SKM-1 treated with dmso at 0.1 percent for 144 hours (cell line): ENCODE measurements around the gene SCN3B.

Experiments used
- DNase-seq: peaks from one replicate; lab custom pipeline; 2025; ENCODE audit not compliant: unreplicated experiment; lab: John Stamatoyannopoulos, UW

Gene SCN3B

DNA sequence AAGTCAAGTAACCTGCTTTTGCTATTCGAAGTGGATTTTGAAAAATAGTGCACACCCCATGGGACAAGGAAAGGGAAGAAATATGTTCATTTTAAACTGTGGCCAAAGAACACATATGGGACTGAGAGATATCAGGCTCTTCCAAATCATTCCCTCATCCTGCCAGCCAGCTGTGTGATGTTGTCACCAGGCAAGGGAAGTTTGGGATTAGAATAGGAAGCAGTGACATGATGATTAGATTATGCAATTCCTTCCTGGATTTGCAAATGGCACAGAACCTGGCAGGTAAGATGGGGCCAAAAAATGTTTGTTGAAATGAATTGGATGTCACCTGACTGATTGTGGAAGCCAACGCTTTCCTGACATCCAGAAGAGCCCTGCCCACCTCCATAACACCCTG, 4.9 kb upstream of the SCN3B start:
- no peak for DNase-seq

GRCh38 chr11:123653827-123654565, 428 bp downstream of the SCN3B start:
- no peak for DNase-seq

DNA sequence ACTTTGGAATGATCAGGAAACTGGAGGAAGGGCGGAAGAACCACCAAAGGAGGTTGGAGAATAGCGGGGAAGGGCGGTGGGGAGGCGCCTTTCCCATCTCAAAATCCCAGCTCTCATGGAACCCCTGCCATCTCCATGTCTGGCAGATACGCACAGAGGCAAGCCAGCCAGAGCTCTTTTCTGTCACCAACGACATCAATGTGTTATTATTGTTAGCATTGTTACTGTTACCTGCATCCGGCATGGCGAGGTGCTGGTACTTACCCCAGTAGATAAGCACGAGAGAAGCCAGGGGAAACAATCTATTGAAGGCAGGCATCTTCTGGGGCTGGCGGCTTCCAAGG, 969 bp downstream of the SCN3B start:
- DNase-seq: no peak

- DNase-seq: no peak
Measured at GRCh38 chr11:123652599-123652998, 1.8 kb downstream of the SCN3B start.

DNA sequence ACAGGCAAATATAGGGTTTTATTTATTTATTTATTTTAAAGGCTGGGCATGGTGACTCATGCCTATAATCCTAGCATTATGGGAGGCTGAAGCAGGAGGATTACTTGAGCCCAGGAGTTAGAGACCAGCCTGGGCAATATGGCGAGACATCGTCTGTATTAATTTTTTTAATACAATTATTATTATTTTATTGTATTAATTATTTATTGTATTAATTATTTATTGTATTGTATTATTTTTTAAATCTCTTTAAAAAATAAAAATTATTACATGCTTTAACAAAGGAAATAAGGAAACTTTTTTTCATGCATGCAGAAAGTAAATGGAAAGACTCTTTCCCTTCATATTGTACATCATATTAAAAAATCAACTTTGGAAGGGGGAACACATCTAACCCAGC, 3.5 kb downstream of the SCN3B start:
- DNase-seq: no peak

GRCh38 chr11:123645286-123645975, 9.0 kb downstream of the SCN3B start:
- no peak for DNase-seq

DNA sequence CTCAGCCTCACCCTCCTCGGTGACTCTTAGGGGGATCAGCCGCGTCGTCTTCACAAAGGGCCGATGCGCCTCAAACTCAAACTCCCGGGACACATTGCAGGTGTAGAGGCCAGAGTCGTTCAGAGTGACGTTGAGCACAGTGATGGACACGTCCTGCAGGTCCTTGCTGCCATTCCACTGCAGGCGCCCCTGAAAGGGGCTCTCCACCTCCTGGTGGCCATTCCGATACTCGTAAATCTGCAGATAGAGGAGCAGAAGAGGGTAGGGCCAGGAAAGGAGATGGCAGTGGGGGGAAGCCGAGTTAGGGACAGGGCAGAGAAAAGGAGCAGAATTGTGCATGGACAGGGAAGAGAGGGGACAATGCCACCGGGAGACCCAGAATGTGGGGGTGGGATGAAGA, 12.0 kb downstream of the SCN3B start:
- no peak for DNase-seq

DNA sequence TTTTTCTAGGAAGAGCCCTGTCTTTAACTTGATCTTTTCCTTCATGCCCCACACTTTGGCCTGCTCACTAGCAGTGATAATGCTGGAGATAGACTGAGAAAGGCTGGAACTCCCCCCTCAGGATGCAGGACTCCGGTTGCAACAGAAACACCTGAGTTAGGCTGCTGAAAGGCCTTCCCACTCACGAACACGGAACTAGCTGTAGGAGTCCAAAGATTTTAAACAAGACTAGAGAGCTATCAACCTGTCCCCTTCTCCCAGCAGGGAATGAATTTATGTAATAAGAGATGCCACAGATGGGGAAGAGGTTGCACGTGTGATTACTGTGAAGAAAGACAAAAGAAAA, 13.0 kb downstream of the SCN3B start:
- DNase-seq: no peak

GRCh38 chr11:123640677-123641494, 13.5 kb downstream of the SCN3B start:
- DNase-seq: peak; percentile 50

- no peak for DNase-seq
Measured at GRCh38 chr11:123640029-123640428, 14.4 kb downstream of the SCN3B start.

DNA sequence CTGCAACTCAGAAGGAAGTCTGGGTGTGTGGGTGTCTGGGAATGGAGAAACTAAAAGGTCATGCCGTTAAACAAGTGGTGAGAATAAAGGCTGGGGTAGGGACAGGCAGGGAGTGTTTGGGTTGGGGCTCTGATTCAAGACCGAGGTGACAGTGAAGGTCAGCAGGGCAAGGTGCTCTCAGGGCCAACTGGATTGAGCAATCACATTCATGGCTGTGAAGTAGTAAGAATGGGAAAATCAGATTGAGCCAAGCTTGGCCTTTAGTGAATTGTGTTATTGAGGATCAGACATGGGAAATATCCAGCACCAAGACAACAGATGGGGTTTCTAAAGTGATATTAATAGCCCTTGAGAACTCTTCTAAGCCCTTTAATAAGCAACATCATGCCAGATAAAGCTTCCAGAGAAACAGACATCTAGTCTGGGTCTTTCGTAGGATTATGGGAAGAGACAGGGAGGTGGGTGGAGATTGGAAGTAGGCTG, 24.3 kb downstream of the SCN3B start:
- no peak for DNase-seq

- DNase-seq: no peak
Measured at GRCh38 chr11:123628936-123629683, 25.3 kb downstream of the SCN3B start.

- no peak for DNase-seq
Measured at GRCh38 chr11:123624974-123625373, 29.4 kb downstream of the SCN3B start.

GRCh38 chr11:123622576-123622975, 31.8 kb downstream of the SCN3B start:
- DNase-seq: no peak

- no peak for DNase-seq
Measured at GRCh38 chr11:123616505-123617198, 37.8 kb downstream of the SCN3B start.

DNA sequence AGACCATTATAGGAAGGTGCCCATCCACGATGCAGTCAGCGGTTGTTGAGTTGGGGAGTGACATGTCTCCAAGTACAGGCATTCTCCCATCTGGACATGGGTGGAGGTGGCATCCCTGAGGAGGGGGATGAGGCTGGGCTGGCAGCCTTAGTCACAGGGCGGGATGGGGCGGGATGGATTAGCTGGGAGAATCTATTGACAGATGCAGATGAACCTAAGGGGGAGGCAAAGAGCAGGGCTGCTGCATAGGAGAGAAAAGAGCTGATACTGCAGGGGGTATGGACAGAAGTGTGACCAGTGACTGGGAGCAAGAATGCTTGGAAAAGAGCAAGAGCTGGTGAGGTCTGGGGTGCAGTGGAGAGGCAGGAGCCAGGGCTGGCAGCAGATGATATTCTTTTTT, 42.7 kb downstream of the SCN3B start:
- no peak for DNase-seq

DNA sequence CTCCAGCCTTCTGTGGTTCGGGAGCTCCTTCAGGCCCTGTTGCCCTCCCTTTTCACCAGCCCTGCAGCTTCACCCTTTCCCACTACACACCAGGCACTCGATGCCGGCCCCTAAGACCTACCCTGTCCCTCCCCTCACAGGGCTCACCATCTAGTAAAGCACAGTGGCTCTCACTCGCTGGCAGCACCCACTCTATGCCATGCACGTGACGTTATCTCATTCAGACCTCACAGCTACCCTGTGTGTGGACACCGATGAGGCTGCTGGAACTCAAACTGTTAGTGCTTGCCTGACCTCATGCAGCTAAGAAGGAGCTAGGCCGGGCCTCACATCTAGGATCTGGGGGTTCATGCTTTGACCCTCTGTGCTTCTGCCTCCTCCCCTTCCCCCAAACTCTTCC, 45.5 kb downstream of the SCN3B start:
- no peak for DNase-seq

DNA sequence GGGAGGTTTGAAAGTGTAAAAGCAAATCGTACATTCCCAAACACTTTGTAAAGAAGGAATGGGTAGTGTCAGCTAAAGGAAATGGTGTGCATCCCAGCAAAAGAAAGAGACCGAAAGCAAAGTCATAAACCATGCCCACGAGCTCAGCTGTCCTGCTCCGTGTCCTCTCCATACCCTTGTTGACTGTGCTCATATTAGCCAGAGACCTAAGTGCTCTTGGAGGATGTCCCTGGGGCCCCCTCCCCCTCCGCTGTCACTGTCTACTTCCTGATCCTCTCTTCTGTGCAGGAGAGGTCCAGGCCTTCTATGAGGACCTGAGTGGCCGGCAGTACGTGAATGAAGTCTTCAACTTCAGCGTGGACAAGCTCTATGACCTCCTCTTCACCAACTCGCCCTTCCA, 46.1 kb downstream of the SCN3B start:
- DNase-seq: no peak

GRCh38 chr11:123607781-123608180, 46.6 kb downstream of the SCN3B start:
- DNase-seq: no peak

DNA sequence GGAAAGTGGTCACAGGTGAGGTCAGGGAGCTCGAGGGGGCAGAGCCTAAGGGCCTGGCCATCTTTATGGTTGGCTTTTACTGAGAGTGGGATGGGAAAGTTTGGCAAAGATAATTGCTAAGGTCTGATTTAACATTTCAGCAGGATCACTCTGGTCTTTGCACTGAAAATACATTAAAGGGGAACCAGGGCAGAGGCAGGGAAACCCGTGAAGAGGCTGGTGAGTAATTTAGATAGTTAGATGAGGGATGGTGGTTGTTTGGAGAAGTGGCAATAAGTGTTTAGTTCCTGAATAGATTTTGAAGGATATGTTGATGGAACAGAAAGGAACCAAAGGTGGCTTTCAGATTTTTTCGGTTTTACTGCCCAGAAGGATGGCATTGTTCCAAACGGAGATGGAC, 50.8 kb downstream of the SCN3B start:
- no peak for DNase-seq

DNA sequence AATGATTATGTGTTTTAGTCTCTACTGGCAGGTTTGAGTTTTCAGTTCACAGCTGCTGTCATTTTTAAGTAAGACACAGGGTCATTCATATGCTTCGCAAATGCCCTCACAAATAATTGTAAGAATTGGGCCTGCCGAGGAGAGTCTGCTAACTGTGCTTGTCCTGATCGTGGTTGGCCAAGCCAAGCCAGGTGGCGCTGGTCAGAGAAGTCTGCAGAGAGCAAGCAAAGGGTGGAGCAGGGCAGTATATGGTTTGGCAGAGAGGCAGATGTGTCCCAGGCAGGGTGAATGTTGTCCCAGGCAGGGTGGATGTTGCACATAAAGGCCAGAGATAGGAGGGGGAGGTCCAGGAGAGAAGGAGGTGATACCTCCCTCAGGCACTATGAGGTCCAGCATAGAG, 52.7 kb downstream of the SCN3B start:
- no peak for DNase-seq
